IMR-90 (cell line): ENCODE data around the gene SYCE3. TPM values are rescaled to one million over a fixed set of nuclear protein-coding genes. Genes with fewer than 3 reads are reported as not detected.

Experiments
- ATAC-seq: fragments of 200-7000 bp; cut with Tn5 transposase; 2 replicates; pipeline ENCODE4 v1.9.1; 2020; ENCODE audit warnings: low read depth, mild to moderate bottlenecking, moderate library complexity
- BruUV-seq: library from RNA; stranded (reverse); fragments of 400-500 nt; replicated peaks from 2 replicates; lab custom pipeline; 2021; lab: Mats Ljungman, UMichigan
- CTCF ChIA-PET: fragments of 300-600 bp; formaldehyde crosslinking; extraction: SDS; loops from one replicate; lab custom pipeline; 2021; ENCODE audit warnings: antibody characterized with exemption; lab: Yijun Ruan, JAX
- POLR2A ChIA-PET: fragments of 300-600 bp; sonication (Branson Sonifier 250); formaldehyde crosslinking; loops from one replicate; lab custom pipeline; 2022; ENCODE audit warnings: antibody characterized with exemption; ENCODE audit not compliant: unreplicated experiment; lab: Charles Lee
- DNase-seq: peaks from one replicate; pipeline ENCODE4 v3.0.0; 2013
- H2AFZ ChIP-seq: replicated peaks from 2 replicates; pipeline ENCODE3; 2013; ENCODE audit warnings: low read length, mild to moderate bottlenecking; ENCODE audit not compliant: poor library complexity
- H2AK5ac ChIP-seq: 2 replicates; pipeline ENCODE4 v1.6.1; 2013; ENCODE audit warnings: low read depth, low read length, inconsistent platforms
- H2AK9ac ChIP-seq: replicated peaks from 2 replicates; pipeline ENCODE3; 2013; ENCODE audit warnings: mild to moderate bottlenecking, low read depth, low read length, moderate library complexity; ENCODE audit not compliant: poor library complexity
- H2BK120ac ChIP-seq: 2 replicates; pipeline ENCODE4 v1.6.1; 2013; ENCODE audit warnings: low read depth, low read length, inconsistent platforms
- H2BK15ac ChIP-seq: 3 replicates; pipeline ENCODE4 v1.6.1; 2013; ENCODE audit warnings: low read depth, low read length, inconsistent platforms
- H2BK20ac ChIP-seq: 2 replicates; pipeline ENCODE4 v1.6.1; 2013; ENCODE audit warnings: low read depth, mild to moderate bottlenecking, inconsistent platforms, low read length, moderate library complexity
- H2BK5ac ChIP-seq: 2 replicates; pipeline ENCODE4 v1.6.1; 2013; ENCODE audit warnings: mild to moderate bottlenecking, low read depth, low read length, inconsistent platforms; ENCODE audit not compliant: poor library complexity, severe bottlenecking
- H3K14ac ChIP-seq: replicated peaks from 2 replicates; pipeline ENCODE4 v1.6.1; 2013; ENCODE audit warnings: low read depth, low read length, inconsistent platforms
- H3K18ac ChIP-seq: 2 replicates; pipeline ENCODE4 v1.6.1; 2013; ENCODE audit warnings: low read depth, low read length, control low read depth
- H3K23ac ChIP-seq: 2 replicates; pipeline ENCODE4 v1.6.1; 2013; ENCODE audit warnings: low read depth, low read length, inconsistent platforms
- H3K27ac ChIP-seq: 2 replicates; pipeline ENCODE4 v1.5.1; 2013; ENCODE audit warnings: mild to moderate bottlenecking, control low read depth, low read length; ENCODE audit not compliant: insufficient read depth
- H3K27me3 ChIP-seq: 2 replicates; pipeline ENCODE4 v1.6.1; 2013; ENCODE audit warnings: low read length; ENCODE audit not compliant: control insufficient read depth, insufficient read depth
- H3K36me3 ChIP-seq: 2 replicates; pipeline ENCODE4 v1.6.1; 2013; ENCODE audit warnings: low read length, mixed read lengths; ENCODE audit not compliant: control insufficient read depth, insufficient read depth
- H3K4ac ChIP-seq: 2 replicates; pipeline ENCODE4 v1.6.1; 2013; ENCODE audit warnings: low read depth, low read length, inconsistent platforms
- H3K4me1 ChIP-seq: 2 replicates; pipeline ENCODE4 v1.6.1; 2013; ENCODE audit warnings: low read length, mixed read lengths; ENCODE audit not compliant: control insufficient read depth, insufficient read depth
- H3K4me2 ChIP-seq: 2 replicates; pipeline ENCODE4 v1.6.1; 2013; ENCODE audit warnings: low read depth, mild to moderate bottlenecking, control low read depth, low read length, moderate library complexity
- H3K4me3 ChIP-seq: 2 replicates; pipeline ENCODE4 v1.5.1; 2013; ENCODE audit warnings: low read depth, mild to moderate bottlenecking, control low read depth, low read length, moderate library complexity; ENCODE audit not compliant: insufficient read depth
- H3K56ac ChIP-seq: 2 replicates; pipeline ENCODE4 v1.6.1; 2013; ENCODE audit warnings: low read length, inconsistent platforms; ENCODE audit not compliant: insufficient read depth; ENCODE audit errors: extremely low read depth
- H3K79me1 ChIP-seq, 2 experiments: 2 replicates each; pipeline ENCODE4 v1.6.1; 2013; ENCODE audit warnings: low read length in 2 of 2, inconsistent platforms in 1 of 2, low read depth in 1 of 2
- H3K9ac ChIP-seq: 2 replicates; pipeline ENCODE4 v1.6.1; 2013; ENCODE audit warnings: low read depth, low read length, control low read depth
- H3K9me1 ChIP-seq: 2 replicates; pipeline ENCODE4 v1.6.1; 2013; ENCODE audit warnings: low read length, inconsistent platforms; ENCODE audit not compliant: insufficient read depth
- H3K9me3 ChIP-seq: 2 replicates; pipeline ENCODE4 v1.6.1; 2013; ENCODE audit warnings: low read length; ENCODE audit not compliant: control insufficient read depth, insufficient read depth
- H4K20me1 ChIP-seq: 2 replicates; pipeline ENCODE4 v1.6.1; 2013; ENCODE audit warnings: low read length, inconsistent platforms; ENCODE audit not compliant: insufficient read depth
- H4K5ac ChIP-seq: 2 replicates; pipeline ENCODE4 v1.6.1; 2013; ENCODE audit warnings: mild to moderate bottlenecking, low read depth, low read length, control low read depth
- H4K8ac ChIP-seq, 2 experiments: 2 replicates each; pipeline ENCODE4 v1.6.1; 2013; ENCODE audit warnings: low read depth in 2 of 2, low read length in 2 of 2, control low read depth in 1 of 2, inconsistent platforms in 1 of 2
- H4K91ac ChIP-seq: 2 replicates; pipeline ENCODE4 v1.6.1; 2013; ENCODE audit warnings: low read depth, low read length, inconsistent platforms; ENCODE audit not compliant: insufficient read depth
- BHLHE40 ChIP-seq: fragments of 150-350 bp; IDR thresholded peaks from 2 replicates; pipeline ENCODE4 v1.6.1; 2016; ENCODE audit warnings: mild to moderate bottlenecking, low read depth, low read length
- CHD1 ChIP-seq: IDR thresholded peaks from 2 replicates; pipeline ENCODE4 v1.6.1; 2012; ENCODE audit warnings: low read depth, low read length, improper control_type of control experiment
- CTCF ChIP-seq: conservative IDR thresholded peaks from 2 replicates; pipeline ENCODE4 v1.5.1; 2012; ENCODE audit warnings: mild to moderate bottlenecking, low read depth, low read length, improper control_type of control experiment
- FOS ChIP-seq: fragments of 150-350 bp; IDR thresholded peaks from 2 replicates; pipeline ENCODE4 v1.6.1; 2016; ENCODE audit warnings: low read depth, low read length
- NFE2L2 ChIP-seq: fragments of 150-350 bp; IDR thresholded peaks from 2 replicates; pipeline ENCODE4 v1.6.1; 2016; ENCODE audit warnings: low read depth, mild to moderate bottlenecking, low read length
- SMC3 ChIP-seq: fragments of 150-350 bp; IDR thresholded peaks from 2 replicates; pipeline ENCODE4 v1.6.1; 2016; ENCODE audit warnings: low read depth, mild to moderate bottlenecking, antibody characterized with exemption, low read length, moderate library complexity
- WGBS, 2 experiments: methylation state at CpG; one replicate each; pipeline versions ENCODE4 v1.1.5 to v1.1.7; 2013; ENCODE audit warnings: missing lambda C conversion rate in 2 of 2; ENCODE audit not compliant: insufficient read length in 1 of 2; ENCODE audit errors: extremely low coverage in 2 of 2; 5-methylcytosine and 5-hydroxymethylcytosine counted together
- dilution Hi-C: fragments of 300-500 bp; cut with HindIII; formaldehyde crosslinking; loops from one replicate; pipeline ENCODE4 v1.14.3; 2018; ENCODE audit warnings: low sequenced_read_pairs; ENCODE audit not compliant: unreplicated experiment
- in situ Hi-C: fragments of 300-500 bp; cut with MboI; formaldehyde crosslinking; loops from 3 replicates; pipeline ENCODE4 v1.14.3; 2019; ENCODE audit warnings: low sequenced_read_pairs, inconsistent platforms, mixed read lengths
- intact Hi-C: fragments of 100-400 bp; cut with micrococcal nuclease; formaldehyde crosslinking; loops from 2 replicates; pipeline ENCODE4 v1.10.0; 2022
- polyA plus RNA-seq, 3 experiments: library from polyadenylated mRNA; depleted of rRNA; stranded (reverse); fragments of >200 nt; gene quantifications; 2 replicates each; pipeline ENCODE4 v1.2.3, GENCODE V29; 2012; ENCODE audit warnings: low replicate concordance in 1 of 3
- total RNA-seq: library from RNA; depleted of rRNA; stranded (reverse); fragments of >200 nt; gene quantifications from 2 replicates; pipeline ENCODE4 v1.2.3, GENCODE V29; 2012

SYCE3 gene
- total and polyA plus RNA-seq, 2 of the 4 experiments (the other 2 are of a cell fraction) = not detected

- H3K56ac ChIP-seq = no peak overlapping the region
- DNase-seq = no peak
- no peak overlapping the region for H2BK5ac ChIP-seq
- no peak overlapping the region for H3K4ac ChIP-seq
- no peak overlapping the region for H3K27ac ChIP-seq
- 72% methylated on average over 9 of the region's 12 CpGs; no CpG with 5 or more reads in 1 of the 2 experiments for WGBS, 2 experiments
- no peak overlapping the region for H2AK5ac ChIP-seq
- POLR2A ChIA-PET = no interaction called here
- H2BK15ac ChIP-seq = no peak overlapping the region
- no peaks in the 10 kb centered on the region for H3K79me1 ChIP-seq
- no peak overlapping the region for H3K9ac ChIP-seq
- TF ChIP-seq CHD1 (no peak), NFE2L2 (no peak), CTCF (no peak), SMC3 (no peak), BHLHE40 (no peak), FOS (no peak)
- in situ Hi-C loops = no loop called here
- H3K9me1 ChIP-seq = no peaks in the 10 kb centered on the region
- no peaks in the 10 kb centered on the region for H3K9me3 ChIP-seq
- BruUV-seq = no TSS peak
- no peak overlapping the region for H3K4me3 ChIP-seq
- H4K8ac ChIP-seq = no peak overlapping the region
- peaks cover 67% of the 10 kb centered on the region for H3K27me3 ChIP-seq
- dilution Hi-C loops = no loop called here
- H3K4me2 ChIP-seq = no peak overlapping the region
- no peak overlapping the region for H3K14ac ChIP-seq
- no peaks in the 10 kb centered on the region; the same call in 1 of the 2 replicates for H4K20me1 ChIP-seq
- H4K5ac ChIP-seq = no peak overlapping the region
- no peak overlapping the region for H2BK20ac ChIP-seq
- H2AFZ ChIP-seq = no peak overlapping the region
- H2BK120ac ChIP-seq = no peak overlapping the region
- H2AK9ac ChIP-seq = no peak overlapping the region
- no peak overlapping the region for H4K91ac ChIP-seq
- ATAC-seq = no peak
- no peak overlapping the region for H3K23ac ChIP-seq
- no peaks in the 10 kb centered on the region for H3K4me1 ChIP-seq
- CTCF ChIA-PET = no interaction called here
- H3K18ac ChIP-seq = no peak overlapping the region
- no peaks in the 10 kb centered on the region for H3K36me3 ChIP-seq
- intact Hi-C loops = no loop called here
Observed at GRCh38 chr22:50609599-50609998, 46.9 kb upstream of the SYCE3 start.
